Left lung (tissue), 10 donors: ENCODE results near the gene FRMD1. TPM values are rescaled to one million over a fixed set of nuclear protein-coding genes. Genes with fewer than 3 reads are reported as not detected.
A peak's percentile ranks its signal among the peaks of the same experiment; 100 is the strongest.

Experiments used
- ATAC-seq: fragments of 200-7000 bp; cut with Tn5 transposase; one replicate; pipeline ENCODE4 v1.9.1; 2020; ENCODE audit warnings: moderate library complexity
- DNase-seq, 4 donors: peaks; one replicate each; pipeline ENCODE4 v3.0.0-alpha.2; 2013 to 2020
- H3K27ac ChIP-seq, 2 donors: fragments of 200-600 bp; sonication (generic) in 1 of 2; one replicate each; pipeline versions ENCODE4 v1.5.0 to v1.8.0; 2020 to 2021
- H3K27me3 ChIP-seq, 2 donors: fragments of 200-600 bp; sonication (generic) in 1 of 2; one replicate each; pipeline versions ENCODE4 v1.5.0 to v1.8.0; 2020 to 2021
- H3K36me3 ChIP-seq, 2 donors: fragments of 200-600 bp; sonication (generic) in 1 of 2; one replicate each; pipeline versions ENCODE4 v1.5.0 to v1.8.0; 2020 to 2021
- H3K4me1 ChIP-seq, 2 donors: fragments of 200-600 bp; one replicate each; pipeline ENCODE4 v1.8.0; 2021
- H3K4me3 ChIP-seq, 2 donors: fragments of 200-600 bp; sonication (generic) in 1 of 2; one replicate each; pipeline versions ENCODE4 v1.5.0 to v1.8.0; 2020 to 2021; ENCODE audit warnings: mild to moderate bottlenecking in 1 of 2
- H3K9me3 ChIP-seq, 2 donors: fragments of 200-600 bp; sonication (generic) in 1 of 2; one replicate each; pipeline versions ENCODE4 v1.5.0 to v1.8.0; 2020 to 2021
- intact Hi-C, 2 donors: fragments of 100-400 bp; cut with DNase I; formaldehyde crosslinking; loops; one replicate each; pipeline versions ENCODE4 v1.11.2 to v1.14.2; 2022
- polyA plus RNA-seq, 6 donors: library from polyadenylated mRNA; unstranded; fragments of 120-200 nt; gene quantifications; one replicate each; pipeline ENCODE4 v1.2.1, GENCODE V29; 2013; ENCODE audit not compliant: insufficient read length in 6 of 6
- total RNA-seq, 2 donors: library from RNA; stranded (reverse); fragmentation: NEBNext Ultra II Directional; extraction: Animal tissue kit (Norgen Biotek cat#: 25700); gene quantifications; one replicate each; pipeline ENCODE4 v1.2.1, GENCODE V29; 2021
- TF ChIP-seq, protein P1 (sequence below), 2 donors: fragments of 200-600 bp; sonication (generic) in 1 of 2; IDR thresholded peaks; one replicate each; pipeline versions ENCODE4 v1.5.0 to v1.8.0; 2021; ENCODE audit warnings: antibody characterized with exemption in 2 of 2
- donor health status: DM: no; HTN: yes; CAD: no.
- donor health status: DM: no; HTN: no; CAD: no.

Gene FRMD1
- total and polyA plus RNA-seq, 8 donors = 3.4 to 7.2 (median 6.0) TPM; not detected in 2

- Histone ChIP-seq H3K36me3 (no peaks in the 10 kb centered on the region), H3K27me3 (no peaks in the 10 kb centered on the region), H3K27ac (no peak overlapping the region), H3K9me3 (peaks cover 0 to 34% of the 10 kb centered on the region in 2 donors), H3K4me3 (no peak overlapping the region), H3K4me1 (no peaks in the 10 kb centered on the region)
- no peak for DNase-seq
- ATAC-seq = no peak
- intact Hi-C loops = no loop called here
- TF ChIP-seq, protein P1, sequence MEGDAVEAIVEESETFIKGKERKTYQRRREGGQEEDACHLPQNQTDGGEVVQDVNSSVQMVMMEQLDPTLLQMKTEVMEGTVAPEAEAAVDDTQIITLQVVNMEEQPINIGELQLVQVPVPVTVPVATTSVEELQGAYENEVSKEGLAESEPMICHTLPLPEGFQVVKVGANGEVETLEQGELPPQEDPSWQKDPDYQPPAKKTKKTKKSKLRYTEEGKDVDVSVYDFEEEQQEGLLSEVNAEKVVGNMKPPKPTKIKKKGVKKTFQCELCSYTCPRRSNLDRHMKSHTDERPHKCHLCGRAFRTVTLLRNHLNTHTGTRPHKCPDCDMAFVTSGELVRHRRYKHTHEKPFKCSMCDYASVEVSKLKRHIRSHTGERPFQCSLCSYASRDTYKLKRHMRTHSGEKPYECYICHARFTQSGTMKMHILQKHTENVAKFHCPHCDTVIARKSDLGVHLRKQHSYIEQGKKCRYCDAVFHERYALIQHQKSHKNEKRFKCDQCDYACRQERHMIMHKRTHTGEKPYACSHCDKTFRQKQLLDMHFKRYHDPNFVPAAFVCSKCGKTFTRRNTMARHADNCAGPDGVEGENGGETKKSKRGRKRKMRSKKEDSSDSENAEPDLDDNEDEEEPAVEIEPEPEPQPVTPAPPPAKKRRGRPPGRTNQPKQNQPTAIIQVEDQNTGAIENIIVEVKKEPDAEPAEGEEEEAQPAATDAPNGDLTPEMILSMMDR (IDR thresholded peaks at IDR 0.05) = no peak
These were observed 63.4 kb downstream of the FRMD1 start for GRCh38 chr6:168015482-168016175.

- Histone ChIP-seq H3K9me3 (peaks cover 0 to 38% of the 10 kb centered on the region in 2 donors), H3K4me3 (no peak overlapping the region), H3K36me3 (no peaks in the 10 kb centered on the region), H3K4me1 (no peaks in the 10 kb centered on the region), H3K27ac (no peak overlapping the region), H3K27me3 (no peaks in the 10 kb centered on the region)
- ATAC-seq (no peak), DNase-seq (peak in 1 of 4 donors; percentile 60)
- intact Hi-C loops = no loop called here
- TF ChIP-seq, protein P1 (IDR thresholded peaks at IDR 0.05) = no peak
These were observed 64.0 kb downstream of the FRMD1 start for GRCh38 chr6:168015009-168015408.

GRCh38 chr6:168014428-168014827 is 64.6 kb downstream of the FRMD1 start:
- Histone ChIP-seq H3K9me3 (peaks cover 0 to 39% of the 10 kb centered on the region in 2 donors), H3K4me3 (no peak overlapping the region), H3K36me3 (no peaks in the 10 kb centered on the region), H3K27ac (no peak overlapping the region), H3K4me1 (no peaks in the 10 kb centered on the region), H3K27me3 (no peaks in the 10 kb centered on the region)
- TF ChIP-seq, protein P1 (IDR thresholded peaks at IDR 0.05) = no peak
- DNase-seq = peak in 2 of 4 donors; percentile 86 to 88
- intact Hi-C loops = no loop called here
- no peak for ATAC-seq

DNA sequence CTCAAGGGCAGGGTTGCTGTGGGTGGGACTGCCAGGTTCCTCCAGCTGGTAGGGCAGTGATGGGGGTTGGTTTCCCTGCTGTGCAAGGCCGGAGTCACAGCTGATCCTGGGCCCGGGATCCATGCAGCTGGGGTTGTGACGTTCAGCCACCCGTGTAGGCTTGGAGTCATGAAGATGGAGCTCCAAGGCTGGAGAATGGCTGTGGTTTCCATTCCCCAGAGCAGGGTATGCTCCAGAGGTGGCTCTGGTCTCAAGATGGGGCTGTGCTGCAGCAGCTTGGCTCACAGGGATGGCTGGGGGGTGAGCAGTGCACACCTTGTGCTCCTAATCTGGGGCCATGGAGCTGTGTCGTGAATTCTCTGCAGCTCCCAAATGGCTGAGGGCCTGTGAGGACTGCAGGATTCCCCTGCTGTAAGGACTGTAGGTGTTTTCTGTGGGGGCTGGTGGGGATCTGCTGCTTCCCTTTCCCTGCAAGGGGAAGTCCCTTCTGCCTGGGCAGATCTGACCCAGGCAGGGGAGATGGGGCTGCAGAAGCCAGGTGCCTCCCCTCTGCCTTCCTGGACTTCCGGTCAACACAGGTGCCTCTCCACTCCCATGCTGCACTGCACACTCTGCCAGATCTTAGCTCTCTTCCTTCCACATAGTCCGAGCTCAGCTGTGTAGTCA is 65.6 kb downstream of the FRMD1 start:
- H3K9me3 ChIP-seq = peaks cover 0 to 35% of the 10 kb centered on the region in 2 donors
- DNase-seq (no peak), ATAC-seq (no peak)
- no peak overlapping the region for H3K4me3 ChIP-seq
- intact Hi-C loops = no loop called here
- TF ChIP-seq, protein P1 (IDR thresholded peaks at IDR 0.05) = no peak
- H3K27me3 ChIP-seq = no peaks in the 10 kb centered on the region
- H3K27ac ChIP-seq = no peak overlapping the region
- H3K36me3 ChIP-seq = no peaks in the 10 kb centered on the region
- H3K4me1 ChIP-seq = no peaks in the 10 kb centered on the region

DNA sequence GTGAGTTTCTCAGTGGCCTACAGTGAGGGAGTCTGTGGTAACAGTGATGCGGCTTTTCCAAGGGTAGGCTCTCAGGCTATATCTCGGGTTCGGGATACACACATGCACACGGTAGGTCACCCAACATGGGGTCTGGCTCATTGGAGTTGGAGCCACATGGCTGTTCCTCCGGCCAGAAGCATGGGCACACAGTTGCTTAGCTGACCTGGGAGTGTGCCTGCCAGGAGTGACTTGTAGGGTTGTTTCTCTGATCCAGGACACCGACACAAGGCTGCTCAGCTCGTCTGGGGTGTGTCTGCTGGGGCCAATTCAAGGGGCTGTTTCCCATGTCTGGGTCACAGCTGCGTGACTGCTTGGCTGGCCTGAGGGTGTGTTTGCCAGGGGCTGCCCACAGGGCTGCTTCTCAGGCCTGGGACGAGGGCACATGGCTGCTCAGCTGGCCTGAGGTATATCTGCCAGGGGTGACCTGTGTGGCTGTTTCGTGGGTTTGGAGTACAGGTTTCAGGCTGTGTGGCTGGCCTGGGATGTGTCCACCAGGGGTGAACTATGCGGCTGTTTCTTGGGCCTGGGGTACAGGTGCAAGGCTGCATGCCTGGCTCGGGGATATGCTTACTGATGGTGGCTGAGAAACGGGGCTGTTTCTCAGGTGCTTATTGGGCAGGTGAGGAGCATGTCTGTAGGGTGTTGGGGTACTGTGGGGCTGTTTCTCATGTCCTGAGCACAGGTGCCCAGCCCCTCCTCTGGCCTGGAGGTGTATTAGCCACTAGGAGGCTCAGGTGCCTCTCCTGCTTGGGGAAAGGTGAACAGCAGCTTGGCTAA is 66.4 kb downstream of the FRMD1 start:
- Histone ChIP-seq H3K36me3 (no peaks in the 10 kb centered on the region), H3K9me3 (peaks cover 0 to 35% of the 10 kb centered on the region in 2 donors), H3K27me3 (no peaks in the 10 kb centered on the region), H3K4me1 (no peaks in the 10 kb centered on the region), H3K27ac (no peak overlapping the region), H3K4me3 (no peak overlapping the region)
- TF ChIP-seq, protein P1 (IDR thresholded peaks at IDR 0.05) = no peak
- intact Hi-C loops = no loop called here
- no peak for ATAC-seq
- no peak for DNase-seq
